GM12891 (cell line): ENCODE measurements around the gene NCKAP5.

Experiments
- DNase-seq: peaks from one replicate; pipeline ENCODE4 v3.0.0; 2011; ENCODE audit warnings: low spot score; ENCODE audit not compliant: insufficient read length
- FAIRE-seq: peaks from 2 replicates; lab custom pipeline; 2011; peaks lifted over from hg19 to GRCh38; lab: Jason Lieb, UNC
- PAX5 ChIP-seq: IDR thresholded peaks from 2 replicates; pipeline ENCODE4 v1.6.1; 2011; ENCODE audit warnings: low read length, moderate library complexity, mild to moderate bottlenecking; ENCODE audit not compliant: insufficient read depth, severe bottlenecking
- POLR2A ChIP-seq: IDR thresholded peaks from 2 replicates; pipeline ENCODE4 v1.6.1; 2011; ENCODE audit warnings: low read depth, low read length, control low read depth
- POLR2AphosphoS5 ChIP-seq: IDR thresholded peaks from 2 replicates; pipeline ENCODE4 v1.6.1; 2011; ENCODE audit warnings: low read depth, low read length, control low read depth
- POU2F2 ChIP-seq: IDR thresholded peaks from 2 replicates; pipeline ENCODE4 v1.6.1; 2011; ENCODE audit warnings: low read depth, mild to moderate bottlenecking, control low read depth, low read length, moderate library complexity
- SPI1 ChIP-seq: IDR thresholded peaks from 2 replicates; pipeline ENCODE4 v1.6.1; 2011; ENCODE audit warnings: low read depth, low read length, control low read depth
- TAF1 ChIP-seq: IDR thresholded peaks from 2 replicates; pipeline ENCODE4 v1.6.1; 2011; ENCODE audit warnings: low read depth, low read length, control low read depth

NCKAP5 gene

DNA sequence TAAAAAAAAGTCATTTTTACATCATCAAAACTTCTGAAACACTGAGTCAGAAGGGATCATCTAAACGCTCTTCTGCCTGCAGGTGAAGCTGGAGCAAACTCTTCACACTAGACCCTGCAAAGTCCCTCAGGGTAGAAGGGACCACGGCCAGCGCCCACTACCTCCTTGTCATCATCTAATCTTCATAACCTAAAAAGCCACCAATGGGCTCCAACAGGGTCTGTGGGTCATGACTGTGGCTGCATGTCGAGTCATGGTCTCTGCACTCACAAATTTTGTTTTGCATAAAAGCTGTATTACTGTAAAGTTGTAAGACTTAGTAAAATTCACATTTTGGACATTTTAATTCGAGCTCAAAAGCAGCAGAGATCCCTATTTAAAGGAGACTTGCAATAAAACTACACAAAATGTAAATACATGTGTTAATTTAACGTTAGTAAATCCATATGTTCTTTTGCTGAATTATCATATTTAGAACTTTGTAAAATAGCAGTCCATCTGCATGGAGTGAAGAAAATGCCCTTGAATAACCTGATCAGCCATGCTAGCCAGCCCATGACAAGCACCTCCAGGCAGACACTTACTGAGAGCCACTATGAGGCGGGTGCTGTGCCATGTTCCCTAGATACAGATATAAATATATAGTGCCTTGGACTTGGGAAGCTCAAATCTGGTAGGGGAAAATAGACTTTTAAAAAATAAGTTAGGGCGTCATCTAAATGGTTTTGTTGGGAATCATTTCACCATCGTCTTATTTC is 461.0 kb downstream of the NCKAP5 start:
- TF ChIP-seq SPI1 (no peak), TAF1 (no peak), POLR2AphosphoS5 (no peak), POLR2A (no peak), POU2F2 (no peak), PAX5 (no peak)
- FAIRE-seq (no peak), DNase-seq (no peak)

- TF ChIP-seq TAF1 (no peak), POU2F2 (no peak), POLR2A (no peak), SPI1 (no peak)
- FAIRE-seq (no peak), DNase-seq (no peak)
Observed at GRCh38 chr2:133104871-133105270, 463.4 kb downstream of the NCKAP5 start.

GRCh38 chr2:133098787-133099186 is 469.5 kb downstream of the NCKAP5 start:
- FAIRE-seq (no peak), DNase-seq (no peak)
- TF ChIP-seq PAX5 (no peak), POLR2AphosphoS5 (no peak), SPI1 (no peak), TAF1 (no peak), POU2F2 (no peak), POLR2A (no peak)

DNA sequence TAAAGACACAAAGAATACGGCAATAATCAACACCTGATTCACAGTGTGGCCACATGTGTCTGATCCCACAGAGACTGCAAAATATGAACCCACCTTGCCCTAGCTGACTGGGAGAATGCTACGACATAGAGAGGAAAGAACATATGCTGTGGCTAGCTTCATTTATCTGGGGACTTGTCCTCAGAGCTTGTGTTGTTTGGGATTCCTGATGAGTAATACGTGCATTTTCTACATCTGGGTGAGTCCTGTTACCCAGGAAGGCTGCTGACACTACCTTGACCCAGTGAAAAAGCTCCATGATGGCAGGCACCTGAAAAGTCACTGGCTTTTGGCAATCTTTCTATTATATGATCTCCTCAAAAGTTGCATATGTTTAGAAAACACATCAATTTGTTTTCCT is 470.6 kb downstream of the NCKAP5 start:
- FAIRE-seq (no peak), DNase-seq (no peak)
- TF ChIP-seq POLR2AphosphoS5 = no peak
- TF ChIP-seq SPI1 = no peak
- TF ChIP-seq POLR2A = no peak
- no peak for TF ChIP-seq POU2F2
- TF ChIP-seq TAF1 = no peak
- TF ChIP-seq PAX5 = no peak

GRCh38 chr2:133092571-133092970 is 475.7 kb downstream of the NCKAP5 start:
- TF ChIP-seq POLR2A = no peak
- no peak for TF ChIP-seq POU2F2
- TF ChIP-seq POLR2AphosphoS5 = no peak
- no peak for TF ChIP-seq PAX5
- no peak for TF ChIP-seq TAF1
- no peak for TF ChIP-seq SPI1
- FAIRE-seq (no peak), DNase-seq (no peak)

GRCh38 chr2:133090358-133090757 is 477.9 kb downstream of the NCKAP5 start:
- TF ChIP-seq SPI1 (no peak), PAX5 (no peak), POLR2A (no peak), POLR2AphosphoS5 (no peak), POU2F2 (no peak), TAF1 (no peak)
- FAIRE-seq = no peak
- no peak for DNase-seq

GRCh38 chr2:133086176-133086575 is 482.1 kb downstream of the NCKAP5 start:
- no peak for TF ChIP-seq TAF1
- no peak for TF ChIP-seq POLR2AphosphoS5
- no peak for TF ChIP-seq POU2F2
- TF ChIP-seq POLR2A = no peak
- no peak for TF ChIP-seq SPI1
- no peak for TF ChIP-seq PAX5
- no peak for FAIRE-seq

GRCh38 chr2:133085646-133086045 is 482.6 kb downstream of the NCKAP5 start:
- no peak for FAIRE-seq
- TF ChIP-seq POU2F2 = no peak
- TF ChIP-seq SPI1 = no peak
- TF ChIP-seq POLR2A = no peak
- TF ChIP-seq TAF1 = no peak
- DNase-seq = no peak

More at GRCh38 chr2:133086176-133086575, 482.1 kb downstream of the NCKAP5 start:
- no peak for DNase-seq

DNA sequence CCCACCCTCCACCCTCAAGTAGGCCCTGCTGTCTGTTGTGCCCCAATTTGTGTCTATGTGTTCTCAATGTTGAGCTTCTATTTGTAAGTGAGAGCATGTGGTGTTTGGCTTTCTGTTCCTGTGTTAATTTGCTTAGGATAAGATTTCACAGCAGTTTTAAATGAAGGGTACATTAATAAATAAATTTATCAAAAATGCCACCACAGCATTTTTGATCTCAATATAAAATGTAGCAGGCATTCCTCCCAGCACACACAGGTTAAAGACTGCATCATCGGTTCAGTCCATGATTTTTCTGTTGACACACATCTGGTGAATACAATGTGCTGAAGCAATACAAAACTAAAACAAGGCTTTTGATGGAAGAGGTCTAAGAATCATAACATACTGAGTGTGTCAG is 486.2 kb downstream of the NCKAP5 start:
- DNase-seq (no peak), FAIRE-seq (no peak)
- TF ChIP-seq POLR2A (no peak), TAF1 (no peak), PAX5 (no peak), POU2F2 (no peak), SPI1 (no peak), POLR2AphosphoS5 (no peak)

DNA sequence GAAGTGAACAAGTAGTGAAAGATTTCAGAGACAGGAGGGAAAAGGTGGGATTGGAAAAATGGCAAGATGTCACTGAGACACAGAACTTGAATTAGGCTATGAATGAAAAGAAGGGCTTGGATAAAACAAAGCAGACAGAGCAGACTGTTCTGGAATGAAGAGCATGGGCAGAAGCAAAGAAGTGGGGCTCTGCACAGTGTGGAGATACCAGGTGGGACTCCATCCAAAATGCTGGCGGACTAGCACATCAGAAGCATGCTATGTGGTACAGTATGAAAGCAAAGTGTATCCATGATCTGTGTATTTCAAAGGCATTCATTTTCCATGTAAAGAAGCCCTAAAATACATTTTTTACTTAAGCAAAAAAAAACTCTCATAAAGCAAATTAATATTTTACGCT is 487.4 kb downstream of the NCKAP5 start:
- TF ChIP-seq POLR2AphosphoS5 = no peak
- no peak for TF ChIP-seq POLR2A
- TF ChIP-seq PAX5 = no peak
- no peak for TF ChIP-seq SPI1
- no peak for TF ChIP-seq POU2F2
- no peak for TF ChIP-seq TAF1
- FAIRE-seq (no peak), DNase-seq (no peak)
